Measurements from ENCODE around the gene ACTL8. TPM values are rescaled to one million over a fixed set of nuclear protein-coding genes. Genes with fewer than 3 reads are reported as not detected.
"Not testable (repeated sequence)": the region's sequence is repeated elsewhere in the genome, so short reads cannot be mapped to it uniquely, and the experiment has no call there.

The ACTL8 gene
- total RNA-seq, 1 donor from 2014 or later: not detected

- Mint-ChIP-seq H3K4me3 (no peak overlapping the region), H3K27me3 (no peaks in the 10 kb centered on the region), H3K9me3 (no peaks in the 10 kb centered on the region), H3K36me3 (ENCODE audit: low read depth) (no peaks in the 10 kb centered on the region), H3K27ac (no peak overlapping the region), H3K4me1 (no peaks in the 10 kb centered on the region)
- DNase-seq: no peak
- intact Hi-C loops (cut with micrococcal nuclease): no loop called here
These were observed 12.0 kb upstream of the ACTL8 start for GRCh38 chr1:17743008-17743647.

GRCh38 chr1:17743925-17744324 is 11.2 kb upstream of the ACTL8 start:
- no peaks in the 10 kb centered on the region for H3K9me3 Mint-ChIP-seq
- intact Hi-C loops (cut with micrococcal nuclease): no loop called here
- H3K36me3 Mint-ChIP-seq (ENCODE audit: low read depth): no peaks in the 10 kb centered on the region
- no peak for DNase-seq
- H3K4me3 Mint-ChIP-seq: no peak overlapping the region
- H3K27ac Mint-ChIP-seq: no peak overlapping the region
- no peaks in the 10 kb centered on the region for H3K27me3 Mint-ChIP-seq
- H3K4me1 Mint-ChIP-seq: no peaks in the 10 kb centered on the region

- Mint-ChIP-seq H3K27me3 (no peaks in the 10 kb centered on the region), H3K9me3 (no peaks in the 10 kb centered on the region), H3K27ac (no peak overlapping the region), H3K36me3 (ENCODE audit: low read depth) (no peaks in the 10 kb centered on the region), H3K4me3 (no peak overlapping the region), H3K4me1 (no peaks in the 10 kb centered on the region)
- no peak for DNase-seq
- intact Hi-C loops (cut with micrococcal nuclease): no loop called here
These were observed 10.3 kb upstream of the ACTL8 start for GRCh38 chr1:17744666-17745478.

- Mint-ChIP-seq H3K36me3 (ENCODE audit: low read depth) (no peaks in the 10 kb centered on the region), H3K4me3 (no peak overlapping the region), H3K27ac (no peak overlapping the region), H3K4me1 (no peaks in the 10 kb centered on the region), H3K27me3 (no peaks in the 10 kb centered on the region), H3K9me3 (no peaks in the 10 kb centered on the region)
- DNase-seq: no peak
- intact Hi-C loops (cut with micrococcal nuclease): no loop called here
These were observed 9.6 kb upstream of the ACTL8 start for GRCh38 chr1:17745479-17745955.

GRCh38 chr1:17746281-17746680 is 8.9 kb upstream of the ACTL8 start:
- H3K27ac Mint-ChIP-seq; intact Hi-C loops (cut with micrococcal nuclease); H3K36me3 Mint-ChIP-seq (ENCODE audit: low read depth); H3K4me3 Mint-ChIP-seq; H3K27me3 Mint-ChIP-seq; H3K4me1 Mint-ChIP-seq; DNase-seq; H3K9me3 Mint-ChIP-seq: not testable (repeated sequence)

- intact Hi-C loops (cut with micrococcal nuclease): no loop called here
- H3K36me3 Mint-ChIP-seq (ENCODE audit: low read depth): no peaks in the 10 kb centered on the region
- H3K9me3 Mint-ChIP-seq: no peaks in the 10 kb centered on the region
- no peak overlapping the region for H3K27ac Mint-ChIP-seq
- DNase-seq: no peak
- H3K27me3 Mint-ChIP-seq: no peaks in the 10 kb centered on the region
- no peaks in the 10 kb centered on the region for H3K4me1 Mint-ChIP-seq
- H3K4me3 Mint-ChIP-seq: no peak overlapping the region
These were observed 8.2 kb upstream of the ACTL8 start for GRCh38 chr1:17746920-17747319.

- no peaks in the 10 kb centered on the region for H3K4me1 Mint-ChIP-seq
These were observed 4.8 kb upstream of the ACTL8 start for GRCh38 chr1:17750333-17750732.

GRCh38 chr1:17752356-17752755 is 2.8 kb upstream of the ACTL8 start:
- DNase-seq: no peak
- no peaks in the 10 kb centered on the region for H3K4me1 Mint-ChIP-seq
- H3K4me3 Mint-ChIP-seq: no peak overlapping the region
- no peaks in the 10 kb centered on the region for H3K27me3 Mint-ChIP-seq
- no peak overlapping the region for H3K27ac Mint-ChIP-seq
- intact Hi-C loops (cut with micrococcal nuclease): no loop called here
- no peaks in the 10 kb centered on the region for H3K36me3 Mint-ChIP-seq (ENCODE audit: low read depth)
- peaks cover 12% of the 10 kb centered on the region for H3K9me3 Mint-ChIP-seq

More at GRCh38 chr1:17750333-17750732, 4.8 kb upstream of the ACTL8 start:
- H3K27ac Mint-ChIP-seq: no peak overlapping the region
- intact Hi-C loops (cut with micrococcal nuclease): no loop called here
- H3K36me3 Mint-ChIP-seq (ENCODE audit: low read depth): no peaks in the 10 kb centered on the region
- no peak overlapping the region for H3K4me3 Mint-ChIP-seq
- H3K27me3 Mint-ChIP-seq: no peaks in the 10 kb centered on the region
- H3K9me3 Mint-ChIP-seq: peaks cover 12% of the 10 kb centered on the region
- no peak for DNase-seq

- intact Hi-C loops (cut with micrococcal nuclease): no loop called here
- Mint-ChIP-seq H3K9me3 (peaks cover 29% of the 10 kb centered on the region), H3K4me1 (no peaks in the 10 kb centered on the region), H3K4me3 (no peak overlapping the region), H3K27me3 (no peaks in the 10 kb centered on the region), H3K36me3 (ENCODE audit: low read depth) (no peaks in the 10 kb centered on the region), H3K27ac (no peak overlapping the region)
- no peak for DNase-seq
These were observed 2.3 kb downstream of the ACTL8 start for GRCh38 chr1:17757426-17757825.

- DNase-seq: no peak
- intact Hi-C loops (cut with micrococcal nuclease): no loop called here
These were observed 4.0 kb downstream of the ACTL8 start for GRCh38 chr1:17759114-17759513.

GRCh38 chr1:17762313-17762712 is 7.2 kb downstream of the ACTL8 start:
- H3K36me3 Mint-ChIP-seq (ENCODE audit: low read depth): no peaks in the 10 kb centered on the region
- no peak overlapping the region for H3K27ac Mint-ChIP-seq
- no peaks in the 10 kb centered on the region for H3K4me1 Mint-ChIP-seq
- peaks cover 17% of the 10 kb centered on the region for H3K9me3 Mint-ChIP-seq
- H3K27me3 Mint-ChIP-seq: no peaks in the 10 kb centered on the region
- H3K4me3 Mint-ChIP-seq: no peak overlapping the region
- intact Hi-C loops (cut with micrococcal nuclease): no loop called here
- no peak for DNase-seq

More at GRCh38 chr1:17759114-17759513, 4.0 kb downstream of the ACTL8 start:
- Mint-ChIP-seq H3K9me3 (peaks cover 19% of the 10 kb centered on the region), H3K4me3 (no peak overlapping the region), H3K27me3 (no peaks in the 10 kb centered on the region), H3K36me3 (ENCODE audit: low read depth) (no peaks in the 10 kb centered on the region), H3K27ac (no peak overlapping the region), H3K4me1 (no peaks in the 10 kb centered on the region)

- intact Hi-C loops (cut with micrococcal nuclease): no loop called here
- Mint-ChIP-seq H3K36me3 (ENCODE audit: low read depth) (no peaks in the 10 kb centered on the region), H3K27ac (no peak overlapping the region), H3K4me1 (no peaks in the 10 kb centered on the region), H3K9me3 (peaks cover 10% of the 10 kb centered on the region), H3K4me3 (no peak overlapping the region), H3K27me3 (no peaks in the 10 kb centered on the region)
- no peak for DNase-seq
These were observed 8.3 kb downstream of the ACTL8 start for GRCh38 chr1:17763417-17763816.

GRCh38 chr1:17763995-17764394 is 8.9 kb downstream of the ACTL8 start:
- Mint-ChIP-seq H3K9me3 (peaks cover 10% of the 10 kb centered on the region), H3K27me3 (no peaks in the 10 kb centered on the region), H3K36me3 (ENCODE audit: low read depth) (no peaks in the 10 kb centered on the region), H3K4me1 (no peaks in the 10 kb centered on the region), H3K4me3 (no peak overlapping the region), H3K27ac (no peak overlapping the region)
- DNase-seq: no peak
- intact Hi-C loops (cut with micrococcal nuclease): no loop called here

- no peaks in the 10 kb centered on the region for H3K36me3 Mint-ChIP-seq (ENCODE audit: low read depth)
- no peak for DNase-seq
- H3K27me3 Mint-ChIP-seq: no peaks in the 10 kb centered on the region
- intact Hi-C loops (cut with micrococcal nuclease): no loop called here
- H3K9me3 Mint-ChIP-seq: peaks cover 10% of the 10 kb centered on the region
- H3K4me3 Mint-ChIP-seq: no peak overlapping the region
- no peaks in the 10 kb centered on the region for H3K4me1 Mint-ChIP-seq
- H3K27ac Mint-ChIP-seq: no peak overlapping the region
These were observed 9.5 kb downstream of the ACTL8 start for GRCh38 chr1:17764591-17764990.
